ENCODE measurements around the gene PAK2. TPM values are rescaled to one million over a fixed set of nuclear protein-coding genes. Genes with fewer than 3 reads are reported as not detected.
"Not testable (repeated sequence)": the region's sequence is repeated elsewhere in the genome, so short reads cannot be mapped to it uniquely, and the experiment has no call there.

PAK2 gene
- total RNA-seq, 1 experiment from 2014 or later, result 70.4 TPM

DNA sequence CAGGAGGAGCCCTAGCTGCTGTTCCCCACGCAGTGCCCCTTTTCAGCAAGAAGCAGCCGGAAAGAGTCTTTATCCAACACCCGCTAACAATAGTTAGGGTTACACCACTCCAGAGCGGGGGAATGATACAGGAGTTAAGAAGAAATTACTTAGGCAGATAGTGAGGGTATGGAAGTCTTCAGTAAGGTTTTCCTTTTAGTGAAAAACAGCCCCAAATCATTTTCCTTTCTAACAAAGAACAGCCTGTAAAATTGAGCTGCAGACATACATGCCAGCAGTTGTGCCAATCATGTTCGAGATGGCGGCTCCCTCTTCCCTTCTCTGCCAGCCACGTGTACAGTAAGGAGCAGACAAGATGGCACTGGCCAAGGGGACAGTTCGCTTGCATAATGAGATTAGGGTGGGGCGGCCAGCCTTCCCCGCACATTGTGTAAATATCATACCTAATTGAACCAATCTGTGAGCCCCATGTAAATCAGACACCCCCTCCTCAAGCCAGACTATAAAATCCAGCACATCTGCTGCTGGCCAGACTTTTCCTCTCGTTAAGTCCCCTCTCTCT is 109.6 kb downstream of the PAK2 start:
- CTCF ChIA-PET, result no interaction called here
- TF ChIP-seq, protein P1, sequence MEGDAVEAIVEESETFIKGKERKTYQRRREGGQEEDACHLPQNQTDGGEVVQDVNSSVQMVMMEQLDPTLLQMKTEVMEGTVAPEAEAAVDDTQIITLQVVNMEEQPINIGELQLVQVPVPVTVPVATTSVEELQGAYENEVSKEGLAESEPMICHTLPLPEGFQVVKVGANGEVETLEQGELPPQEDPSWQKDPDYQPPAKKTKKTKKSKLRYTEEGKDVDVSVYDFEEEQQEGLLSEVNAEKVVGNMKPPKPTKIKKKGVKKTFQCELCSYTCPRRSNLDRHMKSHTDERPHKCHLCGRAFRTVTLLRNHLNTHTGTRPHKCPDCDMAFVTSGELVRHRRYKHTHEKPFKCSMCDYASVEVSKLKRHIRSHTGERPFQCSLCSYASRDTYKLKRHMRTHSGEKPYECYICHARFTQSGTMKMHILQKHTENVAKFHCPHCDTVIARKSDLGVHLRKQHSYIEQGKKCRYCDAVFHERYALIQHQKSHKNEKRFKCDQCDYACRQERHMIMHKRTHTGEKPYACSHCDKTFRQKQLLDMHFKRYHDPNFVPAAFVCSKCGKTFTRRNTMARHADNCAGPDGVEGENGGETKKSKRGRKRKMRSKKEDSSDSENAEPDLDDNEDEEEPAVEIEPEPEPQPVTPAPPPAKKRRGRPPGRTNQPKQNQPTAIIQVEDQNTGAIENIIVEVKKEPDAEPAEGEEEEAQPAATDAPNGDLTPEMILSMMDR (IDR thresholded peaks at IDR 0.05; ENCODE audit: unreplicated experiment), result no peak
- no peak for DNase-seq
- no TSS peak for BruUV-seq (replicated peaks)
- no peak overlapping the region for H3K4me3 Mint-ChIP-seq (ENCODE audit: low read depth, unreplicated experiment)
- H3K27ac Mint-ChIP-seq (ENCODE audit: unreplicated experiment), result no peak overlapping the region
- no peaks in the 10 kb centered on the region for H3K36me3 Mint-ChIP-seq (ENCODE audit: insufficient read depth, unreplicated experiment)
- intact Hi-C loops (cut with micrococcal nuclease; ENCODE audit: unreplicated experiment), result no loop called here
- no peaks in the 10 kb centered on the region for H3K27me3 Mint-ChIP-seq (ENCODE audit: unreplicated experiment)
- no peaks in the 10 kb centered on the region for H3K4me1 Mint-ChIP-seq (ENCODE audit: low read depth, unreplicated experiment)
- H3K9me3 Mint-ChIP-seq (ENCODE audit: low read depth, unreplicated experiment), result no peaks in the 10 kb centered on the region

DNA sequence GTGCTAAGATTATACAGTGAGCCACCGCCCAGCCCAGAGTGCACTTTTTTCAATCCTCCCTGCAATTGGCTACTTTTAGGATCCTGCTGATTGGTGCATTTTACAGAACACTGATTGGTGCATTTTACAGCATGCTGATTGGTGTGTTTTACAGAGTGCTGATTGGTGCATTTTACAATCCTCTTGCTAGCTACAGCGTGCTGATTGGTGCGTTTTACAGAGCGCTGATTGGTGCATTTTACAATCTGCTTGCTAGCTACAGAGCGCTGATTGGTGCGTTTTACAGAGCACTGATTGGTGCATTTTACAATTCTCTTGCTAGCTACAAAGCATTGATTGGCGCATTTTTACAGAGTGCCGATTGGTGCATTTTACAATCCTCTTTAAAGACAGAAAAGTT is 123.3 kb downstream of the PAK2 start:
- not testable (repeated sequence) for H3K27me3 Mint-ChIP-seq (ENCODE audit: unreplicated experiment)

DNA sequence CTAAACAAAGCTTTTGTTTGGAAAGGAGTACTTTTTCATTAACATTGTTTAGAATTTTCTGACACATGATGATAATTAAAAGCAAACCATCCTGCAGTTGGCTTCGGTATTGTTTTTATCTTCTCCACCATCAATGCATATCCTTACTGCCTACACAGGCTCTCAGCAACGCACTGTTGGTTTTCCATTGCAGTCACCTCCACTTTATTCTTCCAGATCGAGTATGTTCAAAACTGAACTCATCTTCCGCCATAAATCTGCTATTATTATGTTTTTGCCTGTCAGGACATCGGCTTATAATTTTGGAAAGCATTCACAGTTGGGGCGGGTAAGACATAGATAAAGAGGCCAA is 127.5 kb downstream of the PAK2 start:
- Mint-ChIP-seq H3K36me3 (ENCODE audit: insufficient read depth, unreplicated experiment) (peaks cover 27% of the 10 kb centered on the region), H3K27ac (ENCODE audit: unreplicated experiment) (peak overlapping the region; percentile 66), H3K27me3 (ENCODE audit: unreplicated experiment) (no peaks in the 10 kb centered on the region), H3K9me3 (ENCODE audit: low read depth, unreplicated experiment) (no peaks in the 10 kb centered on the region), H3K4me1 (ENCODE audit: low read depth, unreplicated experiment) (no peaks in the 10 kb centered on the region), H3K4me3 (ENCODE audit: low read depth, unreplicated experiment) (peak overlapping the region; percentile 88)
- BruUV-seq (replicated peaks), result TSS peak; percentile 89
- intact Hi-C loops (cut with micrococcal nuclease; ENCODE audit: unreplicated experiment), result no loop called here
- CTCF ChIA-PET, result interaction anchor here (0.9 to 1.6 kb wide), 2 partner anchors 119 to 258 kb away, joined by 3 read pairs; no protein-coding TSS in a partner anchor
- DNase-seq, result no peak
- TF ChIP-seq, protein P1 (IDR thresholded peaks at IDR 0.05; ENCODE audit: unreplicated experiment), result no peak

More for the DNA sequence above, 123.3 kb downstream of the PAK2 start:
- H3K36me3 Mint-ChIP-seq (ENCODE audit: insufficient read depth, unreplicated experiment); H3K4me1 Mint-ChIP-seq (ENCODE audit: low read depth, unreplicated experiment); H3K4me3 Mint-ChIP-seq (ENCODE audit: low read depth, unreplicated experiment); DNase-seq; intact Hi-C loops (cut with micrococcal nuclease; ENCODE audit: unreplicated experiment); H3K27ac Mint-ChIP-seq (ENCODE audit: unreplicated experiment); BruUV-seq (replicated peaks); H3K9me3 Mint-ChIP-seq (ENCODE audit: low read depth, unreplicated experiment): not testable (repeated sequence)
- CTCF ChIA-PET, result interaction anchor here (0.6 kb wide), 1 partner anchor 12 kb away, joined by 3 read pairs; no protein-coding TSS in a partner anchor

DNA sequence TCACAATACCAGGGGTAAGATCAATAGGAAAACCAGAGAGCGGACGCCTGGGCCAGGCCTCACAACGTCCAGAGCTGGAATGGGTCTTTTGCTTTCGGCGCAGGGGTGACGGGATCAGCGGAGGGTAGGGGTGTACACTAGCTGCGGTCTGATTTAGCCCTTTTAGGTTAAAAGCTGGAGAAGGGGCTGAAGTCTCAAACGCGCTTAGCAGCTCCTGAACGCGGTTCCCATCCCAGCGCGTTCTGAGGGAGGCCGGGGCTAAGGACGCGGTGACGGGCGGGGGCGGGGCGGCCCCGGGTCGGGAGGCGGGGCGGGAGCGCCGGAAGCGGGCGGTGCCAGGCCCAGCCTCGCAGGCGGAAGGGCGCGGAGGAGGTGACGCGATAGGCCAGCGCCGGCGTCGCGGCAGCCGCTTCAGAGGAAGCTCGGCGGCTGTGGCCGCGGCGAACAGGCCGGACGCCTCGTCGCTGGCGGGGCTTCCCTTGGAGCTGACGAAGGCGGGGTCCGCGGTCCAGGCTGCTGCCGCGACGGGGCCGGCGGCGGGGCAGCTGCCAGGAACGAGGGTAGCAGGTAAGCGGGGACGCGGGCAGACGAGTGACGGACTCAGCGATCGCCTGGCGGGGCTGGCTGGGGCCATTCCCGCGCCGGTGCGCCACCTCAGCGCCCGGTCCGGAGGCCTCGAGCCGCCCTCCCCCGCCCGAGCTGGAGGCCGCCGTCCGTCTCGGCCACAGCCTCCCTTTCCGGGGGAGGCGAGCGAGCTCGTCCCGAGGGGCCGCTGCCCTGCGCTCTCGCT is 128.0 kb downstream of the PAK2 start, which contains the start of gene SENP5:
SENP5 (plus strand) TSS at position 414 of the 790 bp plus-strand sequence. CDS start 17,262 bp downstream, outside the sequence.
- Mint-ChIP-seq H3K4me1 (ENCODE audit: low read depth, unreplicated experiment) (no peaks in the 10 kb centered on the region), H3K9me3 (ENCODE audit: low read depth, unreplicated experiment) (no peaks in the 10 kb centered on the region), H3K27me3 (ENCODE audit: unreplicated experiment) (no peaks in the 10 kb centered on the region), H3K36me3 (ENCODE audit: insufficient read depth, unreplicated experiment) (peaks cover 27% of the 10 kb centered on the region), H3K4me3 (ENCODE audit: low read depth, unreplicated experiment) (peak within 1 kb of the TSS; percentile 88), H3K27ac (ENCODE audit: unreplicated experiment) (peak within 1 kb of the TSS; percentile 66)
- peak; percentile 91 for DNase-seq
- intact Hi-C loops (cut with micrococcal nuclease; ENCODE audit: unreplicated experiment), result no loop called here
- CTCF ChIA-PET, result interaction anchor here (0.9 to 1.6 kb wide), 3 partner anchors 11 to 258 kb away, joined by 3 read pairs; no protein-coding TSS in a partner anchor
- TF ChIP-seq, protein P1 (IDR thresholded peaks at IDR 0.05; ENCODE audit: unreplicated experiment), result no peak
- no TSS peak for BruUV-seq (replicated peaks)

All from Calu3 (cell line).